CD4-positive, alpha-beta T cell treated with Interleukin-10 for 1 hour (primary cell): ENCODE measurements around the gene EID2B.

Experiments used
- DNase-seq: peaks from one replicate; pipeline ENCODE4 v3.0.0-alpha.2; 2020

The EID2B gene

GRCh38 chr19:39531834-39532232 lies 819 bp downstream of the EID2B start:
- no peak for DNase-seq

GRCh38 chr19:39525205-39525604 lies 7.4 kb downstream of the EID2B start:
- DNase-seq = no peak

DNA sequence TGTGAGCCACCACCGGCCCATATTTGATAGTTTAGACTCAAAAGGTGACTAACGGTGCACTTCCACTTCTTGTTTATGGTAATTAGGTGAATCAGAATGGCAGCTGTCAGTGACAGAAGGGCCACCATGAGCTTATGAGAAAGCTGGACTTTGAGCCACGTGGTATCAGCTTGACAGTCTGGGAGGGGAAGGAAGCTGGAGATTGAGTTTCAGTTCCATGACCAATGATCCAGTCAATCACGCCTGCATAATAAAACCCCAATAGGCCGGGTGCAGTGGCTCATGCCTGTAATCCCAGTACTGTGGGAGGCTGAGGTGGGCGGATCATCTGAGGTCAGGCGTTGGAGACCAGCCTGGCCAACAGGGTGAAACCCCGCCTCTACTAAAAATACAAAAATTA lies 8.2 kb downstream of the EID2B start:
- DNase-seq = no peak

- DNase-seq = no peak
Measured at GRCh38 chr19:39520541-39521484, 11.8 kb downstream of the EID2B start.

- no peak for DNase-seq
Measured at GRCh38 chr19:39518975-39519374, 13.7 kb downstream of the EID2B start.

DNA sequence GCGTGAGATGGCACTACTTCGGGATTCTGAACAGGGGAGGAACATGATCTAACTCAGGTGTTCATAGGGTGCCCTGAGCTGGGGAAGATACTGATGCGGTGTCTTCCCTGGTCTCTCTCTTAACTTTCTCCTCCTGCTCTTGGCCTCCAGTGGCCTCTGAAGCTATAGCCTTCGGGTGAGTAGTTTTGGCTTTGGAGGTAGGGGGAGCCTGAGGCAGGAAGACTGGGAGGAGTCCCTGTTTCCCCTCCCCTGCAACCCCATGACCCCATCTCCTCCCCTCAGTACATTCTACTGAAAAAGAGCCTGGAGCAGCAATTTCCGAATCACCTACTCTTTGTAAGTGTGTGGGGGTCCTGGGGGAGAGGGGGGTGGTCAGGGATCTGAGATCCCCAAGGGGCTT lies 14.2 kb downstream of the EID2B start:
- DNase-seq = no peak

- no peak for DNase-seq
Measured at GRCh38 chr19:39517432-39517831, 15.2 kb downstream of the EID2B start.

- DNase-seq = no peak
Measured at GRCh38 chr19:39516270-39516669, 16.4 kb downstream of the EID2B start.

- DNase-seq = no peak
Measured at GRCh38 chr19:39515551-39516191, 17.0 kb downstream of the EID2B start.

DNA sequence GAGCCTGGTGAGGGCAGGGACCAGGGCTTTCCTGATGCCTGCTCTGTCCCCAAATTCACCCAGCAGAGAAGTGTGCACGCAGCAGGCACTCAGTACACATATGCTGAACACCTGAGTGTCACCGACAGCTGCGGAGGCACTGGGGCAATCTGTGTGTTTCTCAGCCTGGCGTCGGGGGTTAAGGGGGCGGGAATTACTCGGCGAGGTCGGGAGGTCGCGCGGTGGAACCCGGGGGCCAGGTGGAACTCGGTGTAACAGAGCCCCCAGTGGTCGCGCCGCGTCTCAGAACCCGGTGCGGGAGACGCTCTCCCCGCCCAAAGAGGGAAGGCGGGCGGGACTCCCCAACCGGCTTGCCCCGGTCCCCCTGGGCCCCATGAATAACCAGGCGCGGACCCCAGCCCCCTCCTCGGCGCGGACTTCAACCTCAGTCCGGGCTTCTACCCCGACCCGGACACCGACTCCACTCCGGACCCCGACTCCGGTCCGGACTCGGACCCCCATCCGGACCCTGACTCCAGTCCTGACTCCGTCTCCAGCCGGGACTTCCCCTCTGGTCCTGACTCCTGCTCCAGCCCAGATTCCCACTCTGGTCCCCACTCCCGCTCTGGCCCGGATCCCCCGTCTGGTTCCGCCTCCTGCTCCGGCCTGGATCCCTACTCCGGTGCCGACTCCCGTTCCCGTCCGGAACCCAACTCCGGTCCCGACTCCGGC lies 17.7 kb downstream of the EID2B start, which contains the start of gene SELENOV:
Gene SELENOV (plus strand): TSS at position 300 of the 711 bp plus-strand sequence. CDS start 74 bp downstream, at position 374.
- peak; percentile 18 for DNase-seq

- DNase-seq = no peak
Measured at GRCh38 chr19:39512988-39513387, 19.7 kb downstream of the EID2B start.

- DNase-seq = no peak
Measured at GRCh38 chr19:39509233-39509632, 23.4 kb downstream of the EID2B start.

DNA sequence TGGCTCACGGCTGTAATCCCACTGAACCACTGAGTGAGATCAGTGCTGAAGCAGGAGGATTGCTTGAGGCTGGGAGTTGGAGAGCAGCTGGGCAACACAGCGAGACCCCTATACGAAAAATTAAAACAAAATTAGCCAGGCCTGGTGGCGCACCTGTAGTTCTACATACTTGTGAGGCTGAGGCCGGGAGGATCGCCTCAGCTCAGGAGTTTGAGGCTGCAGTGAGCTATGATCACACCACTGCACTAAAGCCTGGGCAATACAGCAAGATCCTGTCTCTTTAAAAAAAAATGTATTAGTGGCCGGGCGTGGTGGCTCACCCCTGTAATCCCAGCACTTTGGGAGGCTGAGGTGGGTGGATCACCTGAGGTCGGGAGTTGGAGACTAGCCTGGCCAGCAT lies 24.0 kb downstream of the EID2B start:
- DNase-seq = no peak

DNA sequence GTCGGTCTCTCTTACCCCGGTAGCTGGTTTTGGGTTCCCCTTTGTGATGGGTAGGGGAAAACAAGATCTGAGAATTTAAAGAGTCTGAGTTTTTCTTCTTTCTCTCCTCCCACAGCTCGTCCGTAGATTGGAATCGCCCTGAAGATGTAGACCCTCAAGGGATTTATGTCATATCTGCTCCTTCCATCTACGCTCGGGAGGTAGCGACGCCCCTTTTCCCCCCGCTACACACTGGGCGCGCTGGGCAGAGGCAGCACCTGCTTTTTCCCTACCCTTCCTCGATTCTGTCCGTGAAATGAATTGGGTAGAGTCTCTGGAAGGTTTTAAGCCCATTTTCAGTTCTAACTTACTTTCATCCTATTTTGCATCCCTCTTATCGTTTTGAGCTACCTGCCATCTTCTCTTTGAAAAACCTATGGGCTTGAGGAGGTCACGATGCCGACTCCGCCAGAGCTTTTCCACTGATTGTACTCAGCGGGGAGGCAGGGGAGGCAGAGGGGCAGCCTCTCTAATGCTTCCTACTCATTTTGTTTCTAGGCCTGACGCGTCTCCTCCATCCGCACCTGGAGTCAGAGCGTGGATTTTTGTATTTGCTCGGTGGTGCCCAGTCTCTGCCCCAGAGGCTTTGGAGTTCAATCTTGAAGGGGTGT lies 24.8 kb downstream of the EID2B start:
- DNase-seq = no peak

DNA sequence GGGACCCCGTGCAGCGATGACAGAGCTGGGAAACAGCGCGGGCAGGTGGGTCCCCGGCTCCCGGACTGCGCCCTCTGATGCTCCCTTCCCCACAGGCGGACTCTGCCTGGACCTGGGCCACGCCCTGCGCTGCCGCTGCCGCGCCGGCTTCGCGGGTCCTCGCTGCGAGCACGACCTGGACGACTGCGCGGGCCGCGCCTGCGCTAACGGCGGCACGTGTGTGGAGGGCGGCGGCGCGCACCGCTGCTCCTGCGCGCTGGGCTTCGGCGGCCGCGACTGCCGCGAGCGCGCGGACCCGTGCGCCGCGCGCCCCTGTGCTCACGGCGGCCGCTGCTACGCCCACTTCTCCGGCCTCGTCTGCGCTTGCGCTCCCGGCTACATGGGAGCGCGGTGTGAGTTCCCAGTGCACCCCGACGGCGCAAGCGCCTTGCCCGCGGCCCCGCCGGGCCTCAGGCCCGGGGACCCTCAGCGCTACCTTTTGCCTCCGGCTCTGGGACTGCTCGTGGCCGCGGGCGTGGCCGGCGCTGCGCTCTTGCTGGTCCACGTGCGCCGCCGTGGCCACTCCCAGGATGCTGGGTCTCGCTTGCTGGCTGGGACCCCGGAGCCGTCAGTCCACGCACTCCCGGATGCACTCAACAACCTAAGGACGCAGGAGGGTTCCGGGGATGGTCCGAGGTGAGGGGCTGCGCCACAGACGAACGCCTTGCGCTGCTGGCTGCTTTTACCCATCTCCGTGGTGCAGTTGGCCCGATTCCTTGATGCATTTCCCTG lies 25.5 kb downstream of the EID2B start:
- peak; percentile 61 for DNase-seq

- DNase-seq = no peak
Measured at GRCh38 chr19:39506598-39506943, 26.1 kb downstream of the EID2B start.

DNA sequence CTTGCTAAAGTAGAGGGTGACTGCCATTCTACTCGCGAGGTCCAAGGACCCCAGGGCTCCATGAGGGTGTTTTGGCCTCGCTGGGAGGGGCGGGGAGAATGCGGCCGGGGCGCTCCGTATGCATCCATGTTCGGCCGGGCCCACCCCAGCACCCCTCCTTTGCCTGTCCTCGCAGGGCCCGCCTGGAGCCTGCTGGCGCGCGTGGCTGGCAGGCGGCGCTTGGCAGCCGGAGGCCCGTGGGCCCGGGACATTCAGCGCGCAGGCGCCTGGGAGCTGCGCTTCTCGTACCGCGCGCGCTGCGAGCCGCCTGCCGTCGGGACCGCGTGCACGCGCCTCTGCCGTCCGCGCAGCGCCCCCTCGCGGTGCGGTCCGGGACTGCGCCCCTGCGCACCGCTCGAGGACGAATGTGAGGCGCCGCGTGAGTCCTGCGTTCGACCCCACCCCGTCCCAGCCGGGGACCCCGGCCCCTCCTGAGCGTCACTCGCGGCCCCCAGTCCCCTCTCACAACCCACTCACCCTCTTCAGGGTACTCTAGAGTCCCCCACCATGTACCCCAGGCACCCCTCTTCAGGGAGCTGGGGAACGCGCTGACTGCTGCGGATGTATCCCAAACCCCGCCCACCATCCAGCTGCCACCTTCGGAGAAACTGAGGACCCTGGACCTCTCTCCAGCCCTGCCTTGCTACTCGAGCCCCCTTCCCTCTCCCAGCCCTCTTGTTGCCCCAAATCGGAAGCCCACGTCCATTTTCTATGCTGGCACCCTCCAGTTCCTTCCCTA lies 29.8 kb downstream of the EID2B start:
- DNase-seq = peak; percentile 81

GRCh38 chr19:39501340-39501739 lies 31.3 kb downstream of the EID2B start:
- no peak for DNase-seq

GRCh38 chr19:39500543-39500942 lies 32.1 kb downstream of the EID2B start:
- no peak for DNase-seq

DNA sequence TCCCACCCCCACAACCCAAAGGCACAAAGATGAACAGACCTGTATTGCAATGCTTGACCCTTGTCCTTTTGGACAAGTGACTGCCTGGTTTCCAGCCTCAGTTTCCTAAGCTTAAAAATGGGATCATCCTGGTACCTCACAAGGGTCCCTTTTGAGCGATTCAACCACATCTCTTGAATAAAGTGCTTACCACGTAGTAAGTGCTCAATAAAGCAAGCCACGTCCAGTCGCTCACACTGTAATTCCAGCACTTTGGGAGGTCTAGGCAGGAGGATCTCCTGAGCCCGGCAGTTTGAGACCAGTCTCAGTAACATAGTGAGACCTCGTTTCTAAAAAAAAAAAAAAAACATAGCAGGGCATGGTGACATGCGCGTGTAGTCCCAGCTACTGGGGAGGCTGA lies 32.7 kb downstream of the EID2B start:
- no peak for DNase-seq
